KOPT-K1 (cell line): ENCODE measurements around the gene NDST3.

Experiments
- H3K27ac ChIP-seq: fragments of 200-600 bp; sonication (generic); 2 replicates; pipeline ENCODE4 v1.5.1; 2016; ENCODE audit warnings: antibody characterized with exemption, mild to moderate bottlenecking, low read depth, low read length; ENCODE audit not compliant: poor library complexity, severe bottlenecking
- H3K36me3 ChIP-seq: fragments of 200-600 bp; sonication (generic); 2 replicates; pipeline ENCODE4 v1.5.1; 2017; ENCODE audit warnings: antibody characterized with exemption, mild to moderate bottlenecking, low read length, moderate library complexity; ENCODE audit not compliant: insufficient read depth
- H3K9me3 ChIP-seq: fragments of 200-600 bp; sonication (generic); 2 replicates; pipeline ENCODE4 v1.5.1; 2017; ENCODE audit warnings: antibody characterized with exemption, low read length, mild to moderate bottlenecking; ENCODE audit not compliant: insufficient read depth, poor library complexity, severe bottlenecking

The NDST3 gene

DNA sequence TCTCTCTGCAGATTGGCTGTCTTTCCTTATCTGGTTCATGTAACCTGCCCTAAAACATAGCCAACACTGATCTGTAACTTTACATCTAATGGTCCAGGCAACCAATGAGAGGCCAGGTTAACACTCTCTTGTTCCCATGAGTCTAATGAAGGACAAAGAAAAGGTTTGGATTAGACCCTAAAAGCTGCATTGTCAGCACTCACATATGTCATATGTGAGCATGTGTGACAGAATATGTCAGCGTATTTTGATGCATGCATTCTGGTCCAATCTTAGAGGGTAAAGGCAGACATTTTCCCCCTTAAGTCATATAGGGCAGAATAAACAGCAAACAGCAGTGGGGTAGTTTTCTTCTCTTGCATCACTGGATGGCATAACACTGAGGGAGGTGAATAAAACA, 3.7 kb downstream of the NDST3 start:
- Histone ChIP-seq H3K9me3 (peaks cover 43% of the 10 kb centered on the region), H3K36me3 (peaks cover 58% of the 10 kb centered on the region), H3K27ac (peak overlapping the region; percentile 95)

GRCh38 chr4:118046323-118046722, 12.0 kb downstream of the NDST3 start:
- Histone ChIP-seq H3K36me3 (peaks cover 70% of the 10 kb centered on the region), H3K27ac (no peak overlapping the region), H3K9me3 (peaks cover 100% of the 10 kb centered on the region)

- Histone ChIP-seq H3K9me3 (peaks cover 100% of the 10 kb centered on the region), H3K27ac (no peak overlapping the region)
Measured at GRCh38 chr4:118047043-118047442, 12.8 kb downstream of the NDST3 start.

DNA sequence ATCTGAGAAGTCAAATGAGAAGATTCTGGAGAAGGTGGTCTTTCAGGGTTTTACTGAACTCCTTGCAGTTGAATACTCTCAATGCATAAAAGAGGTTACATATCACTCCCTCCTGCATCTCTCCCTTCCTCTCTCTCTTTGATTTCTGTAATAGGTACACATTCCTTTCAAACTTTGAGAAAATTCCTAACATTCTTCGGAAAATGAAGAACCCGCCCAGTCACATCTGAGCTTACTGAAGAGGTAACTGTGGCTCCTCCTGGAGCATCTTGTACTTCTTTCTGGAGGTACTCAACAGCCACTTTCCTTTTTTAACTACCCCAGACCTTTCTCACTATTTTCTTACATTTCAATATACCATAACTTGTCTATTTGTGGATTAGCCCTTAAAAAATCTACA, 24.7 kb downstream of the NDST3 start:
- H3K27ac ChIP-seq = no peak overlapping the region
- peaks cover 88% of the 10 kb centered on the region for H3K9me3 ChIP-seq
- peaks cover 96% of the 10 kb centered on the region for H3K36me3 ChIP-seq

More at GRCh38 chr4:118047043-118047442, 12.8 kb downstream of the NDST3 start:
- peaks cover 66% of the 10 kb centered on the region for H3K36me3 ChIP-seq

- H3K9me3 ChIP-seq = peaks cover 84% of the 10 kb centered on the region
- peaks cover 91% of the 10 kb centered on the region for H3K36me3 ChIP-seq
- no peak overlapping the region for H3K27ac ChIP-seq
Measured at GRCh38 chr4:118059397-118059796, 25.1 kb downstream of the NDST3 start.

DNA sequence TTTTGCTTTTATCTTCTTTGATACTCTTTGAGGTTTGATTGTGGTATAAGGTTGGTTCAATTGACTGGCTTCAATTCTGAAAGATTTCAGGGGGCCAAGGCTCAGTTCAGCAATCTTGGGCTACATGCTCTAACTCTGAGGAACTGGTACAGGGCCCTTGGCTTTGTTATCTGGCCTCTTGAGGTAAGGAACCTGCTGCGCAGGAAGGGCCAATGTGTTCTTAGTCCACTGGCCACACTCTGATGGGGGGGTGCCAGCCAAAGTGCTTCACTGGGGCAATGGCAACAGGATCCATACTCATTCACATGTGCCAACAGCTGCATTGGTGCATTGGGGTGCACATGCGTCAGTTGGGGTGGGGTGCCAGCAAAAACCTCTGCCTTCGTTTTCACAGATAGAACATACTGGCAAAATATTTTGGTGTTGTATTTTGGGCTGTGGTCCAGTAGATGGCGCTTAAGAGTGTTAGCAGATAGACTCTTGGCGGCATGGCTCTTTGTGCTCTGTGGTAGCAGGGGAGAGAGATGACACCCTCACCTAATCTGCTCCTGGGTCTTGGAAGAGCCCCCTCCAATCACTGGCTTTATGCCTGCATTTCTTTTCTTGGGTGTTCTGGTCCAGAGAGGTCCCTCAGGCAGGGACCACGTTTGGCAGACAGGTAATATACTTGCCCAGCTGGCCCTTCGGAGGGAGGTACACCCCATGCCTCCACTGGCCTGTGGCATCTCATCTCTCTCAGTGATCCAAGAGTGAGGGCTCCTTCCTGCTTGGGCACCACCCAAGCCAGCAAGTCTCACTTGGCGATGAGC, 42.9 kb downstream of the NDST3 start:
- Histone ChIP-seq H3K36me3 (peaks cover 80% of the 10 kb centered on the region), H3K9me3 (peaks cover 95% of the 10 kb centered on the region), H3K27ac (no peak overlapping the region)

- peaks cover 95% of the 10 kb centered on the region for H3K9me3 ChIP-seq
- no peak overlapping the region for H3K27ac ChIP-seq
- H3K36me3 ChIP-seq = peaks cover 85% of the 10 kb centered on the region
Measured at GRCh38 chr4:118077767-118078105, 43.5 kb downstream of the NDST3 start.

DNA sequence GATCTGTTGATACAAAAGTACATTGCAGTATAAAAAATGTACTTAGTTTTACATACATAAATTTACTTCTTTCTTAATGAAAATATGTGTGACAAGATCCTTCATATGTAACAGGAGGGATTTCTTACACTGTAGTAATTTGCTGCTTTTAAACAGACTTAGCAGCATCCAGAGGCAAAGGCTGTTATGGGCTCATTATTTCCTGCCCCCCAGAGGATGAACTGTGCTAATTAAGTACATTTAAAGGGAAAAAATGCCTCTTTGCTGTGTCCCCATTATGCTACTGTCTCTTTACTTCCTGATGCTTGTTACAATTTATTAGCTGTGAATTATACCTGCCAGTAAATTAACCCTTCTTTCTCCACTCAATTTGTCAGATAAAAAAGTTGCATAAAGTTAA, 47.1 kb downstream of the NDST3 start:
- Histone ChIP-seq H3K9me3 (peaks cover 92% of the 10 kb centered on the region), H3K36me3 (peaks cover 92% of the 10 kb centered on the region), H3K27ac (no peak overlapping the region)

DNA sequence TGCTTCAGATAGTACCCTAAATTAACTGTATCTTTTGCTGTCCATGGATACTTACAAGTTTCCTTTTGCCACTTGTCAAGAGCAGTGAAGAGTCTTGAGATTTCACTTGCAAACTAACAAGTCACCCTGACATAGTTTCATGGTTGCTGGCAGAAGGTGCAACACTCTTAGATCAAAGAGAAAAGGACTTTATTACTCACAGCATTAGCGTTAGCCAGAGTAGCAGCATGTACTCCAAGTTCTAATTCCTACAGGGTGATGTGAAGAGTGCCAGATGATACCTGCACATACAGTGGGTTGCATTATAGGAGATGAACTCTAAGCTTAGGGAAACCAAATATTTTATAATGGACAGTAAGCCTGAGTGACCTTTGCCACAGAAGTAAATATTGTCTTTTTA, 47.9 kb downstream of the NDST3 start:
- H3K36me3 ChIP-seq = peaks cover 90% of the 10 kb centered on the region
- no peak overlapping the region for H3K27ac ChIP-seq
- H3K9me3 ChIP-seq = peaks cover 90% of the 10 kb centered on the region

GRCh38 chr4:118085700-118086099, 51.4 kb downstream of the NDST3 start:
- Histone ChIP-seq H3K36me3 (peaks cover 88% of the 10 kb centered on the region), H3K9me3 (peaks cover 73% of the 10 kb centered on the region), H3K27ac (no peak overlapping the region)

DNA sequence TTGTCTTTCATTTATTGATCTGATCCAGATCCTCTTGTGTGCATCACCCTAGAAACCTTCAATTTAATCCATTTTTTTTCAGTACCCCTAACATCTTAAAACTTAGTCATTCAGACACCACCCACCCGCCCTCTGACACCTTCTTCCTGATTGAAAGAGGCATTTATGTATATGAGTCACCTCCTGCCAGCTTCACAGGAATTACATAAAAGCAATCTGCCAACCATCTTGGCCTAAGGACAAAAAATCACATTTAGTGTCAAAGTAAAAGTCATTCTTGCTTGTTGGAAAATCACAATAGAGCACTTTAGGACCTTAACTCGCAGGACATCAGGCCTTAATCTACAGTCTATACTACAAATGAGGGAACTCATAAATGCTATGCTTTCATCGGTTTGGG, 52.1 kb downstream of the NDST3 start:
- Histone ChIP-seq H3K36me3 (peaks cover 88% of the 10 kb centered on the region), H3K27ac (no peak overlapping the region), H3K9me3 (peaks cover 72% of the 10 kb centered on the region)

GRCh38 chr4:118087366-118087765, 53.1 kb downstream of the NDST3 start:
- peaks cover 82% of the 10 kb centered on the region for H3K36me3 ChIP-seq
- H3K27ac ChIP-seq = no peak overlapping the region
- peaks cover 62% of the 10 kb centered on the region for H3K9me3 ChIP-seq

DNA sequence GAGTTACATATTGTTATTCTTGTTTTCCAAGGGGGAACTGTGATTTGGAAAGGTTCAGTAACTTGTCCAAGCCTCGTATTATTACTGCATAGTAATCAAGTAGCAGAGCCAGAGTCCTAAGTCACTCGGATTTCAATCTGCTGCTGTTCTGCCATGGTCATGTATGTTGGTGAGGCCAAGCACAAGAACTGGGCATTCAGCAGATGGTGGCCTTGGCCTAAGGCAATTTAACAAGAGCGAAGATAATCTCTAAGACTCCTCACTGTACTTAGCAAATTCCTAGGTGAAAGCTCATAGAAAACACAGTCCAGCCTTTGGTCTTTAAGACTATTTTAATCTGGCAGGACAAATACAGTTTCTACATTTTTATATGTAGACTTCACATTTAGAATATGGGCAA, 64.8 kb downstream of the NDST3 start:
- H3K9me3 ChIP-seq = peaks cover 17% of the 10 kb centered on the region
- peaks cover 77% of the 10 kb centered on the region for H3K36me3 ChIP-seq
- no peak overlapping the region for H3K27ac ChIP-seq

- peaks cover 77% of the 10 kb centered on the region for H3K36me3 ChIP-seq
- peaks cover 28% of the 10 kb centered on the region for H3K9me3 ChIP-seq
- no peak overlapping the region for H3K27ac ChIP-seq
Measured at GRCh38 chr4:118102195-118102594, 67.9 kb downstream of the NDST3 start.

- peak overlapping the region; percentile 45 for H3K27ac ChIP-seq
- H3K9me3 ChIP-seq = peaks cover 44% of the 10 kb centered on the region
- H3K36me3 ChIP-seq = peaks cover 83% of the 10 kb centered on the region
Measured at GRCh38 chr4:118112117-118113046, 78.1 kb downstream of the NDST3 start.
